Measurements from ENCODE around the gene ITPRID2.

The ITPRID2 gene

DNA sequence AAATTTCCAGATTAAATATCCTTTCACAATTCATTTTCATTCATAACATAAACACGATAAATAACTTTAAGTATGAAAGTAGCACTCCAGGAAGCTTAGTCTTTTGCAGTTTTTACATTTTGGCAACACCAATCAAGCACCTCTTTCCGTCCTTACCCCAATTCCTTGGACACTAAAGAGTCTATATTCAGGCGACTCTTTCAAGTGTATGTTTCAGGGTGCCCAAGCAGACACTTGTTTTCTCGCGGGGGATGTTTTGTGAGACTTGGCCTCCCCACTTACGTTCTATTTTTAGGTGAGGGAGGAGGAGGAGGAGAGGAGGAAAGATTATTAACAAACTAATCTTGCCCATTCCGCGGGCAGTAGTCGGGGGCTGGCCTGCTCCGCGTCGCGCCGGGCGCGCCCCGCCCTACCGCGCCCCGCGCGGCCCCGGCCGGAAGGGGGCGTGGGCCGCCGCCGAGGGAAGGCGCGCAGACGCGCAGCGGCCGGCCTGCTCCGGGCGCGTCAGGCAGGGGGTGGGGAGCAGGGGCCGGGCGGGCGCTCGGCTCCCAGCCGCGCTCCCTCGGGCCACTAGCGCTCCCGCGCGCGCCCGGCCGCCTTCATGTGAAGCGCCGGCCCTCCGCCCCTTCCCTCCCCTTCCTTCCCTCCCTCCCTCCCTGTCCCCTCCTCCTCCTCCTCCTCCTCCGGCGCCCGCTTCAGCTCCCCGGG, at the start of gene ITPRID2:
Gene ITPRID2, plus strand, starts transcription at position 473 of the 708 bp plus-strand sequence. CDS start 337 bp downstream, outside the sequence.
- peak; percentile 84 for DNase-seq

DNA sequence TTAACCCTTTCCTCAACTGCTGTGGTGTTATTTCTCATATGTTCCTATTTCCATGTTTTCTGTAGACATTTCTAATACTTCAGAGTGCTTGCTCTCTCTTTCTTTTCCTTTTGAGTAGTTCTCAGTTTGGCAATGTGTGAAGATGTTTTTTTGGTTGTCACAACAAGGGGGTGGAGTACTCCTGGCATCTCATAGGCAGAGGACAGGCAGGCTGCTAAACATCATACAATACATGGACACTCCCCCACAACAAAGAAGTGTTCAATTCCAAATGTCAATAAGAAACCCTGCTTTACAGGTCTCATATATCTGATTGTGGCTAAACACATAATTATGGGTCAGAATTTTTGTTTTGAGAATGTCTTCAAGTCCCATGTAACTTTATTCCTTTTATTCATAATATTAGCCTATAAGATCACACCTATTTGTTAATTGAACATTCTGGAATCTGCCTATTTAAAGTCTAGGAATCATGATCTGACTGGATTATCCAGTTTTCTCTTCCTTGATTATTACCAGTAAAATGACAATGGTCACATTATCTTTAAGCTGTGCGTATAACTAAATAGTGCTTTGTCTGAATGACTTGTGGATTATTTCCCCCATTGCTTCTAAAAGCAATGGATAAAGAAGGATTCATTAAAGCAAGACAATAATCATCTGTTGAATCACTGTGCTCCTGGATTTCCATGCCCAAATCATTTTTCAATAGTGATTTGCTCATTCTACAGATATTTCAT, 46.8 kb upstream of the ITPRID2 start:
- DNase-seq, result no peak

DNA sequence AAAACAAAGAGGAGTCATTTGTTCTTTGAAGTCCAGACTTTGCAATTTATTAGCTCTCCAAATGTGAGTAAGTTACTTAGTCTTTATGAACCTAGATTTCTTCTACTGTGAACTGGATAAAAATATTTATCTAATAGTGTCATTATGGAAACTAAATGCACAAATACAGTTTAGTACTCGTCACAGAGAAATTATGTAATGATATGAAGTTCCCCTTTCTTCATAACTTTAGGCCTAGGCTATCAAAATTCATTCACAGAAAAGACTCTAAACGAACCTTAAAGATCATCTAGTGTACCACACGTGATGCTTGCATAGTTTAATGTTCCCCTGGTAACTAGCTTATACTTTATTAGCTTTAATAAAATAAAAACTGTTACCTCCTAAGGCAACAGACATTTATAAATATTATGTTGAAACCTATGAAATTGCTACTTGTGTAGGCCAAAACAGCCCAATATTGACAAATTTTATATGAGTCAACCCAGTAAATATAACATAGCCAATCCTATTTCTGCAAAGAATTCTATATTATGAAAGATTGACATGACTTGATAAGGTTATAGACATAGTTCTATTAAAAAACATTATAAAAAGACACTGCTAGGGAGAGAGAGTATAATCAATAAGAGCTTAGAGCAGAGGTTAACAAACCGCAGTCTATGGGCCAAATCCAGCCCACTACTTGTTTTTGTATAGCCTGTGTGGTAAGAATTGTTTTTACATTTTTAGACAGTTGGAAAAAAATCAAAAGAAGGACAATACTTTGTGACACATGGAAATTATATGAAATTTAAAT, 44.9 kb upstream of the ITPRID2 start:
- peak; percentile 2 for DNase-seq

DNA sequence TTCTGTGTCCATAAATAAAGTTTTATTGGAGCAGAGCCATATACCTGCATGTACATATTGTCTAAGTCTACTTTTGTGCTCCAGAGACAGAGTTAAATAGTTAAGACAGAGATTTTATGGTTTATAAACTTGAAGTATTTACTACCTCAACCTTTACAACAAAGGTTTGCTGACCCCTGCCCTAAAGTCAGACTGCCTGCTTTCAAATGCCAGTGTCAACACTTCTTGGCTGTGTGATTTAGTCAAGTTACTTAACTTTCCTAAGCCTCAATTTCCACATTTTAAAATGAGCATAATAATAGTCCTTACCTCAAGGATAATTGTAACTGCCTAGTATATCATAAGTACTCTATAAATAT, 44.4 kb upstream of the ITPRID2 start:
- no peak for DNase-seq

DNA sequence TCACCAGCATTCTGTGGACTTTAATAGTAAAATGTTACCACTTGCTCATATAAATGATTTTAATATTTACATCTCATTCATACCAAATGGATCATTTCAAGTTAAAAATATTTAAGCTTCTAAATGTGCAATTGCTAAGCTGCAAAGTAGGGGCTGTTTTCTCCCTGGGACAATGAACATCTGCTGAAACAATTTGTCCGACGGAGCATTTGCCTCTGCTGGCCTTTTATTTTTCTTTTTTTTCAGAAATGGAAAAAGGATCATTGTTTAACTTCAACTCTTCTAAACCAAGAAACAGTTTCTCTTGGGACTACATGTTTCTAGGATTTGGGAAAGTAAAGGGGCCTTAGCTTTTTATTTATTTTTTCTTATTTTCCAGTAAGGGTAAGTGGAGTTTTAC, 43.8 kb upstream of the ITPRID2 start:
- DNase-seq, result no peak

DNA sequence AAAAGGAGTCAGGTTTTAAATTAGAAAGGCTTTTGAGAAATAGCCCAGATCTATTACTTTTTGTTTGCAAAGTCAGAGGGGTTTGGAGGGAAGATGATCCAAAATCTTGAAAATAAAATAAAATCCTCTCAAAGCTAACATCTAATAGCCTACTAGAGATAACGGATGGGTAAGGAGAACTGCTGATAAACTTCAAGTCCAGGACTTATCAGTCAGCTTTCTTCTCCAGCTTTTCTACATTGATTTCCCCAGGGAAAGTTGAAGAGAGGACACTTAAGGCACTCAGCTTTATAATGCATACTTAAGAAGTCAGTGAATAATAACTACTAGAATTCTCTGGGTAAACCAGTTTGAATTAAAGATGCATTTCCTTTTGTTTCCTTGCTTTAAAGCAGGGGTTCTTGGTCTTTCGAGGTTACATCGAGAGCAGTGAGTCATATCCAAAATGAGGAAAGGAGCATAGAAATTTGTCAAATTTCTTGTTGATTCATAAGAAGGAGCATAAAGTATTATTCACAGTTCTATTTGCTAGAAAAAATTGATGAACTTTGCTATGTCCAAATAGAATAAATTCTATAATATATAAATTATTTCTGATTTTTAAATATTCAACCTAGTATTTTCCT, 43.2 kb upstream of the ITPRID2 start:
- DNase-seq, result no peak

DNA sequence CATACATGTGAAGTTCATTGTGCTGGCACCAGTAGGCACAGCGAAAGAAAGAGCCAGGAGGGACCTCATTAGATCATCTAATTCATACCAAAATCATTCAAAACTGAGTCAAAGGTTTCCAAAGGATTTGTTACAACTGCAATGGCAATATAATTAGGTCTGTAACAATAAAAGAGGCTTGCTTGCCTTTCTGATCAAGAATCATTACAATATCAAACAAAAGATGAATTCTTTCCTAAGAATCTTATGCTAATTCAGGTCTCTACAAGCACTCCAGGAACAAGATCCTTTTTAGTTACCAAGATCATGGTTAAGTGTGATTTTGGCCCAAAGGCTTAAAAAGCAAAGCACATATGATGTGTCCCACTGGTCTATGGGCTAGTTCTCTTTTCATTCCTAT, 41.9 kb upstream of the ITPRID2 start:
- DNase-seq, result no peak

GRCh38 chr2:181850936-181851560, 40.5 kb upstream of the ITPRID2 start:
- no peak for DNase-seq

- DNase-seq, result no peak
These were observed 39.8 kb upstream of the ITPRID2 start for GRCh38 chr2:181851726-181852125.

DNA sequence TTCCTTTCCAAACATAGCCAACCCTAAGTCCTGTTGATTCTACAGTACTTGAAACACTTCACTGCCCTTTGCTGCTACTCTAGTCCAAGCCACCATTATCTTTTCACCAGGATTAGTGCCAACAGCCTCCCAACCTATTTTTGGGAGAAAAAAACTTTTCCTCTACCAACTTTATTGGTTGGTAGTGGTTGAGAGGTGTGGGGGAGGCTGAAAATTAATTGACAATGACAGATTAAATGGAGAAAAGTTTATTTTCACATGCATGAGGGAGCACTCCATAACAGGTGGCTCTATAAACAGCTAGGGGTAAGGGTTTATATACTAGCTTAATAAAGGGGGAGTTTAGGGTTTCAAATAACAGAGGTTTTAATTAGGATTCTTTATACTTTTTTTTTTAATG, 37.8 kb upstream of the ITPRID2 start:
- DNase-seq, result no peak

GRCh38 chr2:181857483-181857882, 34.0 kb upstream of the ITPRID2 start:
- DNase-seq, result no peak

DNA sequence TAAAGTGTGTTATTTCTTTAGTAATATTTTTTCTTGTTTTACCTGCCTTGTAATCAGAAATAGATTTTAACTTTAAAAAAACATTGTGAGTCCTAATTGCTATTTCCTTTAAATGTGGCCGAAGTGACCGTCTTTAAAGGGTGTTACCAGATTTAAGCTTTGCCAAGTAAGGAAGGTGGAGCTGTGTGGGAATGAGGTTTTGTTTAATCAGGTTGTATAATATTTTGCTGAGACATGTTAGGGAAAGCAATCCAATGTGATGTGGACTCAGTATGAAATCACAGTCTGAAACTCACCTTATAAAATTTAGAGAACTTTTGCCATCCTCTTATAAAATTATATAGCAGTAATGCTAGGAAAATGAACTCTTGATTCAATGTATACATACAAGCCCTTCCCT, 32.9 kb upstream of the ITPRID2 start:
- no peak for DNase-seq

GRCh38 chr2:181859123-181859522, 32.4 kb upstream of the ITPRID2 start:
- DNase-seq, result no peak

GRCh38 chr2:181859803-181860202, 31.7 kb upstream of the ITPRID2 start:
- no peak for DNase-seq

DNA sequence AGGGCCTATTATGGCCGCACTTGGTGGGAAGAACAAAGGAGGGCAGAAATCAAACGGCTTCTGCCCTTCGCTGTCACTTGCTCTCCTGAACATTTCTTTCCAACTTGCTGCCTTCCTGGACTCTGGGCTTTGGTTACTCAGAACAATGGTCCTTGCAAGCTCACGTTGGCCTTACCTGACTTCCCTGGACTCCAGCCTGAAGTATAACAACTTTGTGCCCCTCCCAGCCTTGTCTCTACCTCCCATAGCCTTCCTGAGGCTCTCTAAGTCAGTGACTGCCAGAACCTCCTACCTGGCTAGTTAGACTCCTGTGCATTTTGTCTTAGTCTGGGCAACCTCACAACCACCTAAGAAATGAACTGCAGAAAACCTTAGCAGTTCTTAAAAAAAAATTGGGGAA, 30.2 kb upstream of the ITPRID2 start:
- DNase-seq, result no peak

DNA sequence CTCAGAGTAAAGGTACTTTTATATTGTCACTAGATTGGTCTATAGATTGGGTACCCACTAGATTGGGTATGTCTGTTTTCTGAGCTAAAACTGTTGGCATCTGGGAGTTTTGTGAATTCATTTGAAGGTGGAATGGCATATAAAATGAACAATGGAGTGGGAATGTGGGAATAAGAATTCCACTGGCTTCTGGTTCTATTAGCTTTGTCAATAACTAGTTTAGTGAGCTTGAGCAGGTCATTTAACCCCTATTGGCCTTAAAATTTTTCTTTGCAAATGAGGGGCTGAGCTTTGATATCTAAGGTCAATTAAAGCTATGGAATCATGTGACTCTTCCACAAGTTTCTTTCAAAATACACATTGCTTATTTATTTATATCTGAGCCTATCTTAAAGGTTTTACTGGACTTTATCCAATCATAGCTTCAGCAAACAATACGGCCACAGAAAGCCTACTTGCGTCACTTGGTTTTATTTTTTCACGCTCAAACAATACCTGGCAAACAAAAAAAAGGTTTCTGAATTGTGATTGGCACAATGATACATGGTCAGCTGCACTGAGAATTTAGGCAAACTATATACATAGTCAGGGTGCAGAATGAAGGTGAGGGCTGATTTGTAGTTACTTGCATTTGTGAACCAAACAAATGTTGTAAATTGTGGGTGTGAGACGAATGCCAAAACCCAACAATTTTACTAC, 28.8 kb upstream of the ITPRID2 start:
- DNase-seq, result no peak

- DNase-seq, result no peak
These were observed 19.4 kb upstream of the ITPRID2 start for GRCh38 chr2:181872178-181872577.

DNA sequence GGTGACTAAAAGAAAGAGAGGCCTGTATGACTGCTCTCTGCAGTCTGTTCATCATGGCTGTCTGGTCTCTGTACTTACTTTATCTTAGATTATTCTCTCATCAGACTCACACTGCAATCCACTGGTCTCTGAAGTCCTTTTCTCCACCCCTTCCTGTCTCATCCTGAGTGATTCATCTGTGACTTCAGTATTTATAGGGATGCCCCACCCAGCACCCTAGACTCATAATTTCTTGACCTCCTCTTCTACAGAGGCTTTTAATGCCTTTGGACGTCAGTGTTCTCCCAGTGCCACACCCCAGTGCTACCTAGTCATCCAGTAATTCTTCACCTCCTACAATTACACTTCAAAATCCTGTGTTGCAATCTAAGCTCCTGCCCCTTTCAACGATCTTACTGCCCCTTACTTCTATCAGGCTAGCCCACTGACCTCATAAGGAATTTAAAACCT, 14.9 kb upstream of the ITPRID2 start:
- no peak for DNase-seq

DNA sequence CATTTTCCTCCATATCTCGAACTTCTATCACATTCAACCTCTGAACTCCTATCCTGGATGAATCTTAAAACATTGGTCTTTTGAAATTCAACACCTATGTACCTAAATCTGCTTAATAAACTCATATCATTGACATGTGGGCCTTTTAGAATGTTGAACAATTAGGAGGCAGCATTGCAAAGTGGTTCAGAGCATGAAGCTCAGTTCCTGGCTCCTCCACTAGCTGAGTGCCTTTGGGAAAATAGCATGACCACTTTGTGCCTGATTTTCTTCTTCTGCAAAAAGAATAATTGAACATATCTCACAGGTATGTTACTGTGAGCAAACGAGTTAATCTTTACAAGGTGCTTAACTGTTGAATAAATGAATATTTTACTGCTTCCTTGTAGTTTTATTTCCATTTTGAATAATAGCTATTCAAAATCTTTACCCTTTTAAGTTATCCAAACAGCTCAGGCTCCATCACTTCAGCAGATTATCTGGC, 14.3 kb upstream of the ITPRID2 start:
- DNase-seq, result no peak

- DNase-seq, result no peak
These were observed 13.1 kb upstream of the ITPRID2 start for GRCh38 chr2:181878448-181878847.

DNA sequence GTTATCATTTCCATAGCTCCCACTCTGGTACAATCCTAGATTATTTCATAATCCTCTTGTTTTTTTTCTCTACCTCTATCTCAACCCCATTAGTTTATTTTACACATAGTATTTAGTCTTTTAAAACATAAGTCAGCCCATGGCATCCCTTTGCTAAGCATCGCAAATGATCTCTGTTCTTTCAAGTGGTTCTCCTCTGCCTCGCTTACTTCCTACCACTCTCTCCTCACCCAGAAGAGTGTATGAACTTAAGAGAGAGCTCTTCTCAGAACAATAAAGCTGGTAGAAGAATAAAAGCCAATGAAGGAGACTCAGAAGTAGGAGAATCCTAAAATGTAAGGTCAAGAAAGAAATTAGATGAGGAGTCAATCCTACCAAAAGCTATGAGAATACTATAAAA, 12.2 kb upstream of the ITPRID2 start:
- no peak for DNase-seq
